Caki2 (cell line): ENCODE data around the gene ADPRH. TPM values are rescaled to one million over a fixed set of nuclear protein-coding genes. Genes with fewer than 3 reads are reported as not detected.
"Not testable (repeated sequence)": the region's sequence is repeated elsewhere in the genome, so short reads cannot be mapped to it uniquely, and the experiment has no call there.

ENCODE experiments used
- DNase-seq: peaks from one replicate; pipeline ENCODE4 v3.0.0-alpha.2; 2015; ENCODE audit warnings: low read depth
- in situ Hi-C: cut with HindIII; loops from 2 replicates; pipeline ENCODE4 v1.10.0; 2016; ENCODE audit warnings: low sequenced_read_pairs, low pct_unique_long_range_greater_than_20kb, mixed read lengths
- total RNA-seq: library from RNA; depleted of rRNA; stranded (reverse); fragments of >200 nt; shearing (Covaris generic); gene quantifications from 2 replicates; pipeline ENCODE4 v1.2.3, GENCODE V29; 2014; ENCODE audit warnings: low replicate concordance

ADPRH gene
- total RNA-seq, 1 experiment from 2014 or later: 1.7 TPM

GRCh38 chr3:119589102-119589773, 9.9 kb downstream of the ADPRH start:
- in situ Hi-C loops: no loop called here
- no peak for DNase-seq

- no peak for DNase-seq
- in situ Hi-C loops: no loop called here
Observed at GRCh38 chr3:119590706-119591105, 11.4 kb downstream of the ADPRH start.

DNA sequence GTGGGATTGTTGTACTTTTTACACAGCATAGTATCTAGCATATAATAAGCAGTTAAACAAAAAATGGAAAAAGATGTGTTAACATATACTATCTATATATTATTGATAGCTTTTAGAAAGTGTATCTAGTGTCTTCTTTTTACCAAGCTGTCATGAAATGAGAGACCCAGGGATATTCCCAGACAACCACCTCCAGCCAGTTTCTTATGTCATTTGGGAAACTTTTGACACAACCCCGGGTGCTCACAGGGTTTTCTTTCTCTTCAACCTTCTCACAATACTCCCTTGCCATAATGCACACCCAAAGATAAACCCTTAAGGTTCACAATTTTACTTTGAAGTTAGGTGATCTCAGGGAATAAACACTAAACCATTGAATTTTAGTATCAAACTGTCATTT, 13.6 kb downstream of the ADPRH start:
- DNase-seq: no peak
- in situ Hi-C loops: no loop called here

GRCh38 chr3:119594066-119594465, 14.8 kb downstream of the ADPRH start:
- DNase-seq: no peak
- in situ Hi-C loops: no loop called here

GRCh38 chr3:119594929-119595328, 15.6 kb downstream of the ADPRH start:
- in situ Hi-C loops: not testable (repeated sequence)

DNA sequence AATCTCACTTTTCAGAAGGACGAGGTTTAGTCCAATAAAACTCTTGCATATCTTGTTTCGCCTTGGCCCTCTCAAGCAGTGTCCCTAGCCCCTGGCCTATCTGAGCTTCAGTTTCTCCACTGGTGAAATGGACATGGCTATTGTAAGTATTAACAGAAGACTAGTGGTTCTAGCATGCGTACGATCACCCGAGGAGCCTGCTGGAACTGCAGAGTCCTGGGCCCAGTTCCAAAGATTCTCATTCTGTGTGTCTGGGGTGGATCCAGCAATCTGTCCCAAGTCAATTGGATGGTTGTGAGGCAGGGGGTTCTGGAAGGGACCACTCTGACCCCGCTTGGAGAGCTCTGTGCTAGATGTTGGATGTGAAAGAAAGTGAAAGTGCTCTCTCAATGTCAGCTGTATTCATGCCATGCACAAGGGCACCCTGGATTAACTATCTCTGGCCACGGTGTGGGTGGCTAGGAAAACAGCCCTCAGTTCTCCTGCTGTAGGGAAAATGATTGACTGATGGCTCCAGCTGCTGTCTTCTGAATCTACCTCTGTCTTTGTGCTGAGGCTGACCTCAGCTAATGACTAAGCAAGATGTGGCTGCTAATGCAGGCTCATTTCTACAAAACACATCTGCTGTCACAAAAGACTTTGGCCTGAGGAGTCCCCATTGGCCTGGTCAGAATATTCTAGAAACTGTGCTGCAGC, 16.5 kb downstream of the ADPRH start:
- in situ Hi-C loops: no loop called here
- DNase-seq: peak; percentile 41

More at GRCh38 chr3:119594929-119595328, 15.6 kb downstream of the ADPRH start:
- not testable (repeated sequence) for DNase-seq

DNA sequence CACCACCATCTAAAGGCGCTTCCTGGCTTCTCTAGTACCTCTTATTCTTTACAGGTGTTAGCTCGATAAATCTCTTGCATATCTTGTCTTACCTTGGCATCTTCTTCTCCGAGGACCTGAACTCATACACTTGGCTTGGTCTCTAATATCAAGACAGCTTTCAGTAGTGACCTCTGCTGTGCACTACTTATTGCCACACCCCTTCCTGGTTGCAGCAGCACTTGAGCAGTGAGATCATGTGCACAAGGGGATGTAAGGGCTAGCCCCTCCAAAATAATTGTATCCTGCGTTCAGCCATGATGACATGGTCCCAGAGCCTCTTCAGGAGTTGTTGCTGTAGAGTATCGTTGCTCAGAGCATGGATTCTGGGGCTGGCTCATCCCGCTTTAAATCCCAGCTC, 17.1 kb downstream of the ADPRH start:
- in situ Hi-C loops: no loop called here
- DNase-seq: peak; percentile 5

GRCh38 chr3:119597548-119598288, 18.4 kb downstream of the ADPRH start, which contains the start of gene PLA1A:
Gene PLA1A (plus strand): TSS chr3:119597885. CDS start chr3:119597914, 29 bp downstream.
- DNase-seq: peak; percentile 59
- in situ Hi-C loops: no loop called here

DNA sequence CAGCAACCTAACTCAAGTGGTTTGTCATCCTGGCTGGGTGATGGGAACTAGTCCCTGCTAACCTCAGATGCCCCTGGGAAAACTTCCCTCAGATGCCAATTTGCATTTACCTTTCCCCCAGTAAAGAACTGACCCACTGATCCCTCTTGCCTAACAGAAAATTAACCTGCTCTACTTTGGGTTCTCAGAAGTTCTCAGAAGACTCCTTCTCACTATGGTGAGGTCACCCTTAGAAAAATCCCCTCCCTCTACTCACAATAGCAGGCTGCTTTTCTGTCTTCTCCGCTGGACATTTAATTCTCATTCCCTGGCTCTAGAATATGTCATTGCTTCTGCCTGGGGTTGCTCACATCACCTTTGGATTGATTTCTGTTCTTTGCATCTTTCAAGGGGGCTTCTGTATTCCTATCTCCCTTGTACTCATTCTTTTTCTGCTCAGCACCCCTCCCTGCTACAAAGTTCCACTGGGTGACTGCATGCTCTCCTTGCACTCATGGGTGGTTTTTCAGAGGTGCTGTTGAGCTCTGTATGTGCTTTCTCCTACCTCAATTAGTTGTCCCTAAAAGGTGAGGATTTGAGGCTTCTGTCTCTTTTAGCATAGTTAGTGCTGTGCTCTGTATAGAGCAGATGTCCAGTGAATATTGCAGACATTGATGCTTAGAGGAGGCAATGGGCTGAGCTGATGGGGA, 19.3 kb downstream of the ADPRH start:
- no peak for DNase-seq
- in situ Hi-C loops: no loop called here

DNA sequence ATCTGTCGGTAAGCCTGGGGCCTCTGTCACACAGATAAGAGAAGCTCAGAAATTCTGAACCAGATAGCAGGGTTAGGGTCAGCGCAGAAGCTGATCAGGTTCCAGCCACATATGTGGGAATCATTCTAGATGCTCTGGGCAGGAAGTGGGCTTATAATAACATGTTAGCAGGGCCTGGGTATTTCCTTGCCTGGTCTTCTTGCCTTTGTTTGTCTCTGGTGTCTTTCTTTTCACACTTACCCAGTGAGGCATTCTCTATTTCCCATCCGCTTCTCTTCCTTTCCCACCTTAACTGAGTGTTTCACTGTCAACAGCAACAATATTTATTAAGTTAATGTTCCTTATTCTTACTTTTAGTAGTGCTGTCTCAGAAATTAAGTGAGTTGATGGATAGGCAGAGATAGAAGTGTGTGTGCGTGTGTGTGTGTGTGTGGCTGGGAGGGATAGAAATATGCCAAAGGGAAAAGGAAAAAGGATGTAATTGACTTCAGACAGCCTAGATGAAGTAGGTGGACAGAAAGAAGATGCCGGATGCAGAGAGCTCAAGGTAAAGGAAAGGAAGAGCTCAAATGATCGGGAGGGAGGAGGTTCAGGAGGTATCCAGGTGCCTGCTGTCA, 20.4 kb downstream of the ADPRH start:
- in situ Hi-C loops: no loop called here
- DNase-seq: no peak

- DNase-seq: no peak
Observed at GRCh38 chr3:119600732-119601131, 21.4 kb downstream of the ADPRH start.

GRCh38 chr3:119601154-119601553, 21.9 kb downstream of the ADPRH start:
- no peak for DNase-seq
- in situ Hi-C loops: no loop called here

More at GRCh38 chr3:119600732-119601131, 21.4 kb downstream of the ADPRH start:
- in situ Hi-C loops: no loop called here

GRCh38 chr3:119602676-119603075, 23.4 kb downstream of the ADPRH start:
- no peak for DNase-seq
- in situ Hi-C loops: no loop called here

DNA sequence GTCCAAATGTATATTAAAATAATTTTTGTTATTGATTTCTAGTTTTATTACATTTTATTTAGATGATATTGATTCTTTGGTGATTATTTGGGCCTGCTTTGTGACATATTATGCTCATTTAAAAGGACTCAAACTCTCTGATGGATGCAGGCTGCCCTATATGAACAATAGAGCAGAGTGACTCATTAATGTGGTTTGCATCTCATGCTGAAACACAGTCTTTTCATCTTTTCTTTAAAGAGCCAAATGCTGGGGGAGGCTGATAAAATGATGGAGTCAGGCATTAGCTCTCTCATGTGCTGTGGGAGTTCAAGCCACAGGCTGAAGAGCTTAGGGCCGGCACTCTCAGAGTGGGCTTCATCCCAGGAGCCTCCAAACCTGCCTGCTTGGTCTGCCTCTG, 25.6 kb downstream of the ADPRH start:
- no peak for DNase-seq
- in situ Hi-C loops: no loop called here

GRCh38 chr3:119608405-119609000, 29.2 kb downstream of the ADPRH start:
- in situ Hi-C loops: no loop called here
- no peak for DNase-seq

- DNase-seq: no peak
- in situ Hi-C loops: no loop called here
Observed at GRCh38 chr3:119609301-119609700, 30.0 kb downstream of the ADPRH start.

- in situ Hi-C loops: no loop called here
- no peak for DNase-seq
Observed at GRCh38 chr3:119611664-119612063, 32.4 kb downstream of the ADPRH start.

- in situ Hi-C loops: no loop called here
- no peak for DNase-seq
Observed at GRCh38 chr3:119613201-119613600, 33.9 kb downstream of the ADPRH start.
